ENCODE measurements around the gene CCDC201.

DNA sequence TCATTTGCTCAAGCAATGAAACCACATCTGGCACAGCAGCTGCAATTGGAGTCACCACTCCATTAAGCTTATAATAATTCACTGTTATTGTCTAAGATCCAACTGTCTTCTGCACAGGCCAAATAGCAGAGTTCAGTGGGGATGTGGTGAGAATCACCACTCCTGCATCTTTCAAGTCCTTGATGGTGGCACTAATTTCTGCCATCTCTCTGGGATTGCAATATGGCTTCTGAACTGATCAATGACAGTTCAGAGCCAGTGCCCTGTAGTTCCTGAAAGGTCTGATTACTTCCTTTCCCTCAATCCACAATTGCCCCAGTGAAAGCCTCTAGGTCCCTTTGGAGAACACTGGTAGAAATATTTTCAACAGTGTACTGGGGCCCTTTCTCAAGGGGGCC lies 21.8 kb upstream of the CCDC201 start:
- no peak for TF ChIP-seq POLR2AphosphoS5 (IDR thresholded peaks at IDR 0.05; ENCODE audit: borderline replicate concordance, low read depth, low read length)
- no peak for TF ChIP-seq EZH2 (IDR thresholded peaks at IDR 0.05)
- TF ChIP-seq FOXP2 (optimal IDR thresholded peaks at IDR 0.05; ENCODE audit: control extremely low read depth, extremely low read length, insufficient read depth): no peak
